ENCODE measurements around the gene CFAP74. TPM values are rescaled to one million over a fixed set of nuclear protein-coding genes. Genes with fewer than 3 reads are reported as not detected.

CFAP74 gene
- total RNA-seq, 2 experiments from 2014 or later = not detected

GRCh38 chr1:1964811-1965210, 38.8 kb downstream of the CFAP74 start:
- no peak for DNase-seq
- ChIA-PET POLR2A (no interaction called here), CTCF (no interaction called here)
- peaks cover 0 to 4% of the 10 kb centered on the region in 2 experiments for H3K9me3 ChIP-seq (ENCODE audit: control insufficient read depth in 1 of 2, insufficient read depth in 1 of 2, low read length in 2 of 2)
- H3K27ac ChIP-seq (ENCODE audit: low read depth in 1 of 2, low read length in 2 of 2) = no peak overlapping the region
- H3K27me3 ChIP-seq (ENCODE audit: control insufficient read depth in 1 of 2, insufficient read depth in 2 of 2, low read length in 2 of 2) = peaks cover 14% of the 10 kb centered on the region in 2 experiments
- Mint-ChIP-seq H3K27me3 (peaks cover 11% of the 10 kb centered on the region), H3K36me3 (ENCODE audit: low read depth) (no peaks in the 10 kb centered on the region), H3K27ac (no peak overlapping the region), H3K4me3 (no peak overlapping the region), H3K9me3 (no peaks in the 10 kb centered on the region), H3K4me1 (ENCODE audit: low read depth) (no peaks in the 10 kb centered on the region)
- no peak for ATAC-seq (ENCODE audit: poor library complexity)
- no peaks in the 10 kb centered on the region for H3K36me3 ChIP-seq (ENCODE audit: insufficient read depth, low read length)
- no peak for TF ChIP-seq CTCF (IDR thresholded peaks at IDR 0.05)
- intact Hi-C loops (cut with DNase I, micrococcal nuclease) = no loop called here
- H3K4me3 ChIP-seq (ENCODE audit: low read length) = no peak overlapping the region
- H3K4me1 ChIP-seq (ENCODE audit: insufficient read depth, low read length) = peaks cover 5% of the 10 kb centered on the region

DNA sequence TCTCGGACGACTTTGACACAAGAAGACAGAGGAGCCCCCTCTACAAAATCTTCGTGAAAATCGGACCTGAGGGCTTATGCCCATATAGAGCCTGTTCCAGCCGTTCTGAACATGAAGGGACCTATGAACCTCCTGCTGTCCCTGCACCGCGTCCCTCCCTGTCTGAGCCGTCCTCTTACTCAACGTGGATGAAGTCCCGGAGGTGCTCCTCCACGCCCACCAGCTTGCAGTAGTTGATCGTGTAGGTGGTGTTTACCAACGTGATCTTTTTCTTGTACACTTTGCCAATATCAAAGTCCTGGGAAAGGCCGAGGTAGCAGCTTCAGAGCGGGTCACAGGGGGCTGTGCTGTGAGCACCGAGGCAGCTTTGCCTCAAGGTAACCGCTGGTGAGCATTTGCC, 40.0 kb downstream of the CFAP74 start:
- Histone ChIP-seq H3K27ac (ENCODE audit: low read depth in 1 of 2, low read length in 2 of 2) (no peak overlapping the region), H3K36me3 (ENCODE audit: insufficient read depth, low read length) (no peaks in the 10 kb centered on the region), H3K27me3 (ENCODE audit: control insufficient read depth in 1 of 2, insufficient read depth in 2 of 2, low read length in 2 of 2) (peaks cover 19% of the 10 kb centered on the region in 2 experiments), H3K9me3 (ENCODE audit: control insufficient read depth in 1 of 2, insufficient read depth in 1 of 2, low read length in 2 of 2) (no peaks in the 10 kb centered on the region), H3K4me3 (ENCODE audit: low read length) (no peak overlapping the region), H3K4me1 (ENCODE audit: insufficient read depth, low read length) (peaks cover 7% of the 10 kb centered on the region)
- H3K27me3 Mint-ChIP-seq = peaks cover 23% of the 10 kb centered on the region
- TF ChIP-seq CTCF (IDR thresholded peaks at IDR 0.05) = no peak
- no peaks in the 10 kb centered on the region for H3K4me1 Mint-ChIP-seq (ENCODE audit: low read depth)
- ATAC-seq (ENCODE audit: poor library complexity) (no peak), DNase-seq (no peak)
- no peaks in the 10 kb centered on the region for H3K9me3 Mint-ChIP-seq
- no peak overlapping the region for H3K27ac Mint-ChIP-seq
- no peaks in the 10 kb centered on the region for H3K36me3 Mint-ChIP-seq (ENCODE audit: low read depth)
- intact Hi-C loops (cut with DNase I, micrococcal nuclease) = no loop called here
- no peak overlapping the region for H3K4me3 Mint-ChIP-seq
- CTCF ChIA-PET = no interaction called here
- POLR2A ChIA-PET = no interaction called here

DNA sequence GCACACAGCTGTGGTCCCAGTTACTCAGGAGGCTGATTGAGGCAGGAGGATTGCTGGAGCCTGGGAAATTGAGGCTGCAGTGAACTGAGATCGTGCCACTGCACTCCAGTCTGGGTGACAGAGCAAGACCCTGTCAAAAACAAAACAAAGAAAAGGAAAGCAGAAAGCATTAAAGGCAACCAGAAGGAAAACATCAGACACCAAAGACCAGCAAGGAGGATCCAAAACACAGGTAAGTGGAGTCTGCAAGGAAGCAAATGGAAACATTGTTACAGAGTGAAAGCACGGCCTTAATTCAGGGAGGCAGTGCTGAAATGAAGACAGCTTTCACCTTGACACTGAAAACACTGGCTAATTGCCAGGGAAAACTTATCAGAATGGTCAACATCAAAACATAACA, 40.8 kb downstream of the CFAP74 start:
- H3K36me3 Mint-ChIP-seq (ENCODE audit: low read depth) = no peaks in the 10 kb centered on the region
- Histone ChIP-seq H3K4me3 (ENCODE audit: low read length) (no peak overlapping the region), H3K27ac (ENCODE audit: low read depth in 1 of 2, low read length in 2 of 2) (no peak overlapping the region), H3K4me1 (ENCODE audit: insufficient read depth, low read length) (peaks cover 7% of the 10 kb centered on the region), H3K27me3 (ENCODE audit: control insufficient read depth in 1 of 2, insufficient read depth in 2 of 2, low read length in 2 of 2) (peaks cover 19% of the 10 kb centered on the region in 2 experiments), H3K9me3 (ENCODE audit: control insufficient read depth in 1 of 2, insufficient read depth in 1 of 2, low read length in 2 of 2) (no peaks in the 10 kb centered on the region), H3K36me3 (ENCODE audit: insufficient read depth, low read length) (no peaks in the 10 kb centered on the region)
- H3K9me3 Mint-ChIP-seq = no peaks in the 10 kb centered on the region
- TF ChIP-seq CTCF (IDR thresholded peaks at IDR 0.05) = no peak
- intact Hi-C loops (cut with DNase I, micrococcal nuclease) = no loop called here
- H3K27me3 Mint-ChIP-seq = peaks cover 28% of the 10 kb centered on the region
- CTCF ChIA-PET = no interaction called here
- POLR2A ChIA-PET = no interaction called here
- H3K27ac Mint-ChIP-seq = no peak overlapping the region
- ATAC-seq (ENCODE audit: poor library complexity) = no peak
- H3K4me3 Mint-ChIP-seq = no peak overlapping the region
- no peaks in the 10 kb centered on the region for H3K4me1 Mint-ChIP-seq (ENCODE audit: low read depth)
- DNase-seq = no peak
